ENCODE data around the gene MYADML2. TPM values are rescaled to one million over a fixed set of nuclear protein-coding genes. Genes with fewer than 3 reads are reported as not detected.

Gene MYADML2
- total RNA-seq, 1 donor from 2014 or later, result not detected

- no peak overlapping the region for H3K27ac Mint-ChIP-seq
- H3K4me1 Mint-ChIP-seq (ENCODE audit: unreplicated experiment), result no peaks in the 10 kb centered on the region
- peaks cover 4% of the 10 kb centered on the region for H3K27me3 Mint-ChIP-seq
- TF ChIP-seq CTCF (conservative IDR thresholded peaks at IDR 0.05), result no peak
- no peaks in the 10 kb centered on the region for H3K36me3 Mint-ChIP-seq
- no peaks in the 10 kb centered on the region for H3K9me3 Mint-ChIP-seq
- H3K4me3 Mint-ChIP-seq, result no peak overlapping the region
- no peak for DNase-seq (ENCODE audit: extremely low spot score, unreplicated experiment)
These were observed 2.2 kb downstream of the MYADML2 start for GRCh38 chr17:81944858-81945257.

GRCh38 chr17:81942167-81942553 lies 4.9 kb downstream of the MYADML2 start:
- Mint-ChIP-seq H3K36me3 (no peaks in the 10 kb centered on the region), H3K4me3 (no peak overlapping the region), H3K9me3 (no peaks in the 10 kb centered on the region), H3K4me1 (ENCODE audit: unreplicated experiment) (no peaks in the 10 kb centered on the region), H3K27me3 (peaks cover 4% of the 10 kb centered on the region), H3K27ac (no peak overlapping the region)
- no peak for TF ChIP-seq CTCF (conservative IDR thresholded peaks at IDR 0.05)
- no peak for DNase-seq (ENCODE audit: extremely low spot score, unreplicated experiment)

GRCh38 chr17:81941484-81942166 lies 5.4 kb downstream of the MYADML2 start:
- H3K36me3 Mint-ChIP-seq, result no peaks in the 10 kb centered on the region
- H3K27ac Mint-ChIP-seq, result no peak overlapping the region
- H3K4me3 Mint-ChIP-seq, result no peak overlapping the region
- no peaks in the 10 kb centered on the region for H3K4me1 Mint-ChIP-seq (ENCODE audit: unreplicated experiment)
- no peak for DNase-seq (ENCODE audit: extremely low spot score, unreplicated experiment)
- no peaks in the 10 kb centered on the region for H3K9me3 Mint-ChIP-seq
- H3K27me3 Mint-ChIP-seq, result peaks cover 4% of the 10 kb centered on the region
- no peak for TF ChIP-seq CTCF (conservative IDR thresholded peaks at IDR 0.05)

GRCh38 chr17:81940538-81941483 lies 6.2 kb downstream of the MYADML2 start:
- Mint-ChIP-seq H3K27me3 (peaks cover 4% of the 10 kb centered on the region), H3K4me1 (ENCODE audit: unreplicated experiment) (no peaks in the 10 kb centered on the region), H3K9me3 (no peaks in the 10 kb centered on the region), H3K4me3 (no peak overlapping the region), H3K27ac (no peak overlapping the region), H3K36me3 (no peaks in the 10 kb centered on the region)
- TF ChIP-seq CTCF (conservative IDR thresholded peaks at IDR 0.05), result no peak
- DNase-seq (ENCODE audit: extremely low spot score, unreplicated experiment), result no peak

- Mint-ChIP-seq H3K27ac (no peak overlapping the region), H3K27me3 (peaks cover 4% of the 10 kb centered on the region), H3K4me3 (no peak overlapping the region), H3K9me3 (no peaks in the 10 kb centered on the region), H3K4me1 (ENCODE audit: unreplicated experiment) (no peaks in the 10 kb centered on the region), H3K36me3 (no peaks in the 10 kb centered on the region)
- no peak for TF ChIP-seq CTCF (conservative IDR thresholded peaks at IDR 0.05)
- DNase-seq (ENCODE audit: extremely low spot score, unreplicated experiment), result no peak
These were observed 7.1 kb downstream of the MYADML2 start for GRCh38 chr17:81939881-81940385.

Measured in type B pancreatic cell (in vitro differentiated cells).